ENCODE data around the gene BRD7. TPM values are rescaled to one million over a fixed set of nuclear protein-coding genes. Genes with fewer than 3 reads are reported as not detected.
"Not testable (repeated sequence)": the region's sequence is repeated elsewhere in the genome, so short reads cannot be mapped to it uniquely, and the experiment has no call there.

The BRD7 gene
- total RNA-seq, 1 donor from 2014 or later, result 88.8 TPM

DNA sequence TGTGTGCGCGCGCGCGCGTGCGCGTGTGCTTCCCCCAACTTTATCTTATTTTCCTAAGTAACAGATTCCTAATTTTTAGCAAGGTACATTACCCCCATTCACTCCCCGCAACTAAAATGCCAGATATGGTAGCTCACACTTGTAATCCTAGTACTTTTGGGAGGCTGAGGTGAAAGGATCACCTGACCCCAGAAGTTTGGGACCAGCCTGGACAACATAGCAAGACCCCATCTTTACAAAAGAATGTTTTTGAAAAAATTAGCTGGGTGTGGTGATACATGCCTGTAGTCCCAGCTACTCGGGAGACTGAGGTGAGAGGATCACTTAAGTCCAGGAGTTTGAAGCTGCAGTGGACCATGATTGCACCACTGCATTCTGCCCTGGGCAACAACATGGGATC lies 5.1 kb downstream of the BRD7 start:
- intact Hi-C loops (cut with micrococcal nuclease), result no loop called here
- Mint-ChIP-seq H3K4me1 (ENCODE audit: low read depth) (peaks cover 72% of the 10 kb centered on the region), H3K36me3 (ENCODE audit: low read depth) (peaks cover 52% of the 10 kb centered on the region), H3K27ac (no peak overlapping the region), H3K9me3 (no peaks in the 10 kb centered on the region), H3K4me3 (no peak overlapping the region), H3K27me3 (ENCODE audit: insufficient read depth) (no peaks in the 10 kb centered on the region)
- DNase-seq (ENCODE audit: low spot score), result no peak

DNA sequence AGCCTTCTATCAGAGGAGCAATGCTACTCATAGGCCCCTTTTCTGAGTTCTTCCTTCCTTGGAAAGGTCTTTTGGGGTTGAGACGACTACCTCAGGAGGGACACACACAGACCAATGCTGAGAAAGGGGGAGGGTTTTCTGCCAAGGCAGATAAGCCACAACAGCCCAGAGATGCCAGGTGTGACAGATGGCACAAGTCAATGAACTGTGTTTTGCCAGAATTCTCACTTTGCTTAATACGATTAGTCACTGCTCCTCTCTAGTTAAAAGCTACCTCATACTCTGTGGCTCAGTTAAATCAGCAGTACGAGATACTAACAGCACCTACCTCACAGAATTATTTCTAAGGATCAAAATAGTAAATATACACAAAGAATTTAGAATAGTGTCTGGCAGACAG lies 8.0 kb downstream of the BRD7 start:
- Mint-ChIP-seq H3K4me3 (no peak overlapping the region), H3K27ac (no peak overlapping the region), H3K36me3 (ENCODE audit: low read depth) (peaks cover 44% of the 10 kb centered on the region), H3K4me1 (ENCODE audit: low read depth) (peaks cover 58% of the 10 kb centered on the region), H3K9me3 (no peaks in the 10 kb centered on the region), H3K27me3 (ENCODE audit: insufficient read depth) (no peaks in the 10 kb centered on the region)
- DNase-seq (ENCODE audit: low spot score), result no peak
- intact Hi-C loops (cut with micrococcal nuclease), result no loop called here

DNA sequence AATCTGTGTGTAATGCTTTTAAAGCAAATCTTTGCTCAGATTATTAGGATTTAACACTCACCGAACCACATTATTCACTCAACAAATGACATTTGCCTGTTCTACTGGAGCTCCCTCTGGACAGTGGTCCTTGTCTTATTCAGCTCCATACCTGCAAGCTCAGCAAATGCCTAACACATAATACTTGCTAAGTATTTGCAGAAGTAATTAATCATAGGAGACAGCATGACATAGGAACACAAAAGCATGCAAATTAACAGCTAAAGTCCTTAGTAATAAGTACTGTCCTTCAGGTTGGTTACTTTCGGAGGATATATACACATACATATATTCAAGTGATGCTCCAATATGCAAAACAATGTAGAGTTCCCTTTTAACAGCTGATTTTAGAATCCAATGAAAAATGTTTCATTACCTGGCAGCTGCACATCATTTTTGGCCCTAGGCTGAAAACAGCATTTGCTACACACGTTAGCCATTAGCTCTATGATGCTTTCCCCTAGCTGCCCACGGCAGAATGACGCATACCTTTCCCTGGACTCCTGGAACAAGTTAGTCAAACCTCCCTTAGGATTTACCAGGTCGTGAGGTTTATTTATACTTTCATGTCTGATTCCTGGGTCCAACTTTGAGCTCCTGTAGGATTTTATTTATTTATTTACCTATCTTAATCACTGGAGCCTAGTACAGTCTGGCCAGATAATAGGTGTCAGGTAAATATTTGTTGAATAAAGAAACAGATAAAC lies 8.6 kb downstream of the BRD7 start:
- no peak for DNase-seq (ENCODE audit: low spot score)
- no peaks in the 10 kb centered on the region for H3K27me3 Mint-ChIP-seq (ENCODE audit: insufficient read depth)
- no peak overlapping the region for H3K4me3 Mint-ChIP-seq
- H3K27ac Mint-ChIP-seq, result no peak overlapping the region
- H3K9me3 Mint-ChIP-seq, result no peaks in the 10 kb centered on the region
- peaks cover 42% of the 10 kb centered on the region for H3K36me3 Mint-ChIP-seq (ENCODE audit: low read depth)
- H3K4me1 Mint-ChIP-seq (ENCODE audit: low read depth), result peaks cover 54% of the 10 kb centered on the region
- intact Hi-C loops (cut with micrococcal nuclease), result no loop called here

DNA sequence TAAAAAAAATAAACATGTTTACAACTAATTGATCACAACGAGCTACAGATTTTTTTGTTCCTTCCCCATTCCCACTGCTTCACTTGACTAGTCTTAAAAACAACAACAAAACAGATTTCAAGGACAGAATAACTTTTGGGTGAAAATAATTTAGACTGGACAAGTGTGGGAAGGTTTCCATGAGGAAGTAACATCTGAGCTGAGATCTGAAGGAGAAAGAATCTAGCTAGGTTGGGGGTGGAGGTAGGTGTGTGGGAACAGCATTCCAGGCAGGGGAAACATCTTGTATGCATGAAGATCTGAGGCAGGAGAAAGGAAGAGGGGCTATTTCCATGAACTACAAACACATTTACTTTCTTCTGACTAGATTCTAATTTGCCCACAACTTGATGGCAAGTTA lies 9.2 kb downstream of the BRD7 start:
- Mint-ChIP-seq H3K4me3 (no peak overlapping the region), H3K27me3 (ENCODE audit: insufficient read depth) (no peaks in the 10 kb centered on the region), H3K36me3 (ENCODE audit: low read depth) (peaks cover 45% of the 10 kb centered on the region), H3K27ac (peak overlapping the region; percentile 50), H3K4me1 (ENCODE audit: low read depth) (peaks cover 54% of the 10 kb centered on the region), H3K9me3 (no peaks in the 10 kb centered on the region)
- intact Hi-C loops (cut with micrococcal nuclease), result no loop called here
- no peak for DNase-seq (ENCODE audit: low spot score)

DNA sequence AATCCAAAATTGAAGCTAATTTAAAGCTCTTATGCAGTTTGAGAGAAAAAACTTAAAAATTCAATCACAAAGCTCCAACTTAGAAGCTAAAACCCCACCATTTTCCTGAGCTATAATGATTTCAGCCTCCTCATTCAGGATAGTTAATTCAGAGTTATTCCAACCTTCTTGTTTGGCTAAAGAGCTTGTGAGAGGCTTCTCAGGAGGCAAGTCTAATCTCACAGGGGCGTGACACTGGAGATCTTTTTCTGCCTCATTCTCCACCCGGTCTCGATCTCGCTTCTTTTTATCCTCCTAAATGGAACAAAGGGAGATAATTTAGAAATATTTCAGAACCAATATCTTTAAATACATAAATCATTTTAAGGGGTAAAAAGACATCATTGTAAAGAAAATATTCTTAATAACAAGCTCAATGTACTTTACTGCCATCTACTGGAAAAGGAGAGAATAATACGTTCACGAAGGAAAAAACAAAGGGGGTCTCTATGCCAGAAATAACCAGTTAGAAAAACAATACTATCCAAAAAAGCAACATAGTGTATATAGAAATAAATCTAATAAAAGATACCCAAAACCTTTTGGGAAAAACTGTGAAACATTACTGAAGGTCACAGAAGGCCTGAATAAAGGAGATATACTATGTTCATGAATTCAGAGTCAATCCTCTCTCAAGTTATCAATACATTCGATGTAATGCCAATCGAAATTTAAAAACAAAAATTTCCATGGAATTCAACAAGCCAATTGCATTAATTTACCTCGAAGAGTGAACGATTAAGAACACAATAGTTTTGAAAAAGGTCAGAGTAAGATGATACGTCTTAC lies 13.9 kb downstream of the BRD7 start:
- Mint-ChIP-seq H3K4me1 (ENCODE audit: low read depth) (peaks cover 29% of the 10 kb centered on the region), H3K36me3 (ENCODE audit: low read depth) (peaks cover 38% of the 10 kb centered on the region), H3K4me3 (no peak overlapping the region), H3K27ac (no peak overlapping the region), H3K27me3 (ENCODE audit: insufficient read depth) (no peaks in the 10 kb centered on the region), H3K9me3 (no peaks in the 10 kb centered on the region)
- intact Hi-C loops (cut with micrococcal nuclease), result loop anchor here (1.0 to 2.0 kb wide), 3 partner anchors 16 to 141 kb away; no protein-coding TSS in a partner anchor
- no peak for DNase-seq (ENCODE audit: low spot score)

DNA sequence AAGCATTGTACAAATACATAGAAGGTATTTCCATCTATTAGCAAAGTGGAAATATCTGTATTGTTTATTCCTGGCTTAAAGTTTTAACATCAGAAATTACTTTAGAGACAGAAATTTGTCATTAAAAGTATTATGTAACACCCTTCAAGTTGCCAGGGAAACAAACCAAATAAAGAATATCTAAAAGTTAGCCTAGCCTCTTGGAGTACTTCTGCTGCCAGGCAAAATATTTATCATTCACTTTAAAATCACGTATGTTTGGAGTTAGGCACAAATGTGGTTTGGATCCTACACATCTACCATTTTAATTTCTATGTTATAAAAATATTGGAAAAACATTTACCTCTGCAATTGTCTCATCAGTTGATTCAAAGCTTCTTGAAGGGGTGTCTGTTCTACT lies 14.7 kb downstream of the BRD7 start:
- no peak for DNase-seq (ENCODE audit: low spot score)
- no peaks in the 10 kb centered on the region for H3K27me3 Mint-ChIP-seq (ENCODE audit: insufficient read depth)
- intact Hi-C loops (cut with micrococcal nuclease), result loop anchor here (2.0 kb wide), 1 partner anchor 15 kb away; no protein-coding TSS in a partner anchor
- H3K9me3 Mint-ChIP-seq, result peaks cover 5% of the 10 kb centered on the region
- H3K4me1 Mint-ChIP-seq (ENCODE audit: low read depth), result peaks cover 22% of the 10 kb centered on the region
- H3K27ac Mint-ChIP-seq, result no peak overlapping the region
- no peak overlapping the region for H3K4me3 Mint-ChIP-seq
- H3K36me3 Mint-ChIP-seq (ENCODE audit: low read depth), result peaks cover 41% of the 10 kb centered on the region

DNA sequence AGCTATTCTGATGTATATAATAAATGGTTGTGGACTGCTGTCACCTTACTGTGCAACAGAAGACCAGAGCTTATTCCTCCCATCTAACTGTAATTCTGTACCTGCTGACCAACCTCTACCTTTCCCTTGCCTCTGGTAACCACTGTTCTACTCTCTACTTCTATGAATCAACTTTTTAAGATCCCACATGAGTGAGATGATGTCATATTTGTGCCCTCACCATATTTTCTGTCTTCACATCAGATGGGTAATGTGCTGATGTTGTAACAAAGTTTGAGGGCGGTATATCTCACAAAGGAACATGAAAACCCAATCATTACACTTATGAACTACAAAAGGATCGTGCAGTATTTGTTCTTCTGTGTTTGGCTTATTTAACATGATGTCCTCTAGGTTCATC lies 16.8 kb downstream of the BRD7 start:
- no peak overlapping the region for H3K4me3 Mint-ChIP-seq
- peaks cover 17% of the 10 kb centered on the region for H3K4me1 Mint-ChIP-seq (ENCODE audit: low read depth)
- intact Hi-C loops (cut with micrococcal nuclease), result no loop called here
- H3K9me3 Mint-ChIP-seq, result peaks cover 8% of the 10 kb centered on the region
- peaks cover 52% of the 10 kb centered on the region for H3K36me3 Mint-ChIP-seq (ENCODE audit: low read depth)
- H3K27me3 Mint-ChIP-seq (ENCODE audit: insufficient read depth), result no peaks in the 10 kb centered on the region
- no peak for DNase-seq (ENCODE audit: low spot score)
- no peak overlapping the region for H3K27ac Mint-ChIP-seq

DNA sequence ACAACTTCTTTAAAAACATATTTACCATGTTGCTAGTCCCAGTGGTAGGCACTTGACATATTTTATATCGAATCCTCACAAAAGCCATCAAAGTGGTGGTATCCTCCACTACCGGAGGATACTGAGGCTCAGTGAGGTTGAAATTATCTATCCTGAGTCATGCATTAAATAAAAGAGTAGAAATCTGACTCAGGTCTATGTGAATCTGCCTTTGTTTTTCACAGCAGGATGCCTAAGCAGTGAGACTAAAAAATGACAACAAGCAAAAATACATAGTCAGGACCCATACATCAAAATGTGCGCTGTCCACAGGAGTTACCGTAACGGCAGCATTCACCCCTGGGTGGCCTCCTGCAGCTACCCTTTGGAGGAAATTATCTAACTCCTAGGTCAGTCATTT lies 17.7 kb downstream of the BRD7 start:
- DNase-seq (ENCODE audit: low spot score), result no peak
- Mint-ChIP-seq H3K27ac (no peak overlapping the region), H3K27me3 (ENCODE audit: insufficient read depth) (no peaks in the 10 kb centered on the region), H3K9me3 (peaks cover 8% of the 10 kb centered on the region), H3K36me3 (ENCODE audit: low read depth) (peaks cover 56% of the 10 kb centered on the region), H3K4me3 (no peak overlapping the region), H3K4me1 (ENCODE audit: low read depth) (peaks cover 14% of the 10 kb centered on the region)
- intact Hi-C loops (cut with micrococcal nuclease), result no loop called here

DNA sequence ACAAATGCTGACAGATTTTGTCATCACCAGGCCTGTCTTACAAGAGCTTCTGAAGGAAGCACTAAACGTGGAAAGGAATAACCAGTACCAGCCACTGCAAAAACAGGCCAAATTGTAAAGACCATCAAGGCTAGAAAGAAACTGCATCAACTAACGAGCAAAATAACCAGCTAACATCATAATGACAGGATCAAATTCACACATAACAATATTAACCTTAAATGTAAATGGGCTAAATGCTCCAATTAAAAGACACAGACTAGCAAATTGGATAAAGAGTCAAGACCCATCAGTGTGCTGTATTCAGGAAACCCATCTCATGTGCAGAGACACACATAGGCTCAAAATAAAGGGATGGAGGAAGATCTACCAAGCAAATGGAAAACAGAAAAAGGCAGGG lies 23.6 kb downstream of the BRD7 start:
- H3K4me3 Mint-ChIP-seq; H3K27me3 Mint-ChIP-seq (ENCODE audit: insufficient read depth); intact Hi-C loops (cut with micrococcal nuclease); DNase-seq (ENCODE audit: low spot score); H3K4me1 Mint-ChIP-seq (ENCODE audit: low read depth); H3K27ac Mint-ChIP-seq; H3K9me3 Mint-ChIP-seq: not testable (repeated sequence)
- H3K36me3 Mint-ChIP-seq (ENCODE audit: low read depth), result peaks cover 60% of the 10 kb centered on the region

DNA sequence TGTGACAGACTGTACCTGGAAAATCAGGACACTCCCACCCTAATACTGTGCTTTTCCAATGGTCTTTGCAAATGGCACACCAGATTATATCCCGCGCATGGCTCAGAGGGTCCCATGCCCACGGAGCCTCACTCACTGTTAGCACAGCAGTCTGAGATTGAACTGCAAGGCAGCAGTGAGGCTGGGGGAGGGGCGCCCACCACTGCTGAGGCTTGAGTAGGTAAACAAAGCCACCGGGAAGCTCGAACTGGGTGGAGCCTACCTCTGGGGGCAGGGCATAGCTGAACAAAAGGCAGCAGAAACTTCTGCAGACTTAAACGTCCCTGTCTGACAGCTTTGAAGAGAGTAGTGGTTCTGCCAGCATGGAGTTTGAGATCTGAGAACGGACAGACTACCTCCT lies 25.2 kb downstream of the BRD7 start:
- H3K27me3 Mint-ChIP-seq (ENCODE audit: insufficient read depth); DNase-seq (ENCODE audit: low spot score); H3K9me3 Mint-ChIP-seq; H3K27ac Mint-ChIP-seq; intact Hi-C loops (cut with micrococcal nuclease); H3K4me1 Mint-ChIP-seq (ENCODE audit: low read depth); H3K4me3 Mint-ChIP-seq: not testable (repeated sequence)
- peaks cover 50% of the 10 kb centered on the region for H3K36me3 Mint-ChIP-seq (ENCODE audit: low read depth)

DNA sequence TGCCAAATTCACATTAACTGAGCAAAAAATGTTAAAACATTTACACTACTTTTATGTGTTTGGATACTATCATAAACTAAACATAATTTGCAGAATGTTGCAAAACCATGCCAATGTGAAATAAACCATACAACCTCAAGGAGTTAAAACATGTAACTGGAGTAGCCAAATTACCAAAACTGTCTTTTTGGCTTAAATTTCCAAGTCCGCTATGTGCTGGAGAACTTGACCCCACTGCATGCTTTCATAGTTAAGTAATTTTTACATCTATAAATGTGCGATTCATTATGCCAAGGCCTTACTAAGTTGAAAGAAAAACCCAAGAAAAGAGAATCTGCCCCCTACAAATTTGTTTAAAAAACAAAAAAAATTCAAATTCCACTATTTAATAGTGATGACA lies 28.2 kb downstream of the BRD7 start:
- DNase-seq (ENCODE audit: low spot score), result no peak
- intact Hi-C loops (cut with micrococcal nuclease), result no loop called here
- Mint-ChIP-seq H3K27me3 (ENCODE audit: insufficient read depth) (no peaks in the 10 kb centered on the region), H3K36me3 (ENCODE audit: low read depth) (peaks cover 39% of the 10 kb centered on the region), H3K4me3 (no peak overlapping the region), H3K9me3 (no peaks in the 10 kb centered on the region), H3K4me1 (ENCODE audit: low read depth) (peaks cover 25% of the 10 kb centered on the region), H3K27ac (no peak overlapping the region)

DNA sequence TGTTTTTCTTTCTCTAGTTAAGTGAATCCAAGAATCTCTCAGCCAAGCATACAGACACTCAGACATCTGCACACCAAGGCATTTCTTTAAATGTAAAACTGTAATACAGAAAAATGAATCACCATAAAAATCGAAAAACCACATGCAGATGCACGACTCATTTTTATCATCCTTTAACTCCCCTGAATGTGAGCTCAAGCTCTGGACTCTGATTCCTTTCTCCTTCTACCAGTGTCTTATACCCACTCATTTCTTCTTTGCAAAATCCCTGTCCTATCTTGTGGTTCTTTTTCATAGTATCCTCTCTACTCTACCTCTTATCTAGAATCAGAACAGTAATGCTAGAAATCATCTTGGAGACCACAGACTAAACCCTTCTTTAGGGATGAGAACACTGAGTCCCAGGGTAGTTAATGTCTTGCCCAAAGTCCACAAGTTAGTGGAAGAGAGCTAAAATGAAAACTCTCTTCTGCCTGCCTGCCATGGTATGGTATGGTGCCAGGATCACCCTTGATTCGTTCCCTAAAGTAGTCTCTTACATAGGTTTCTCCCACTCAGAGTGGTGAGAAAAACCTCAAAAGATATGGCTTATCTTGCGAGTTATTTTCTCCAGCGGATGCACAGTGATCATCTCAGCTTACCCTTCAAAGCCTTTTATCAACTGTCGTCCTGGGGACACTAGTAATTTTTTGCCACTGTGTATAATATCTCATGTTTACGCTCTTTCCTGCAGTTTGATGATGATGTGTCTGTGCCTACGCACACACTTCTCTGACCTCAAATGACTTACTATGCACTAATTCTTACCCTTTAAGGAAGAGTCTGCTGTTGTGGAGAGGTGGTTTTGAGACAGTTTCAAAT lies 30.2 kb downstream of the BRD7 start:
- Mint-ChIP-seq H3K36me3 (ENCODE audit: low read depth) (peaks cover 40% of the 10 kb centered on the region), H3K4me1 (ENCODE audit: low read depth) (peaks cover 39% of the 10 kb centered on the region), H3K27me3 (ENCODE audit: insufficient read depth) (no peaks in the 10 kb centered on the region), H3K4me3 (peak overlapping the region; percentile 24), H3K9me3 (no peaks in the 10 kb centered on the region), H3K27ac (peak overlapping the region; percentile 45)
- intact Hi-C loops (cut with micrococcal nuclease), result loop anchor here (1.0 to 10.0 kb wide), 7 partner anchors 16 to 429 kb away; partner anchors contain the start of gene CNEP1R1
- no peak for DNase-seq (ENCODE audit: low spot score)

All from activated T-helper 1 cell treated with anti-CD3 and anti-CD28 coated beads, Interleukin-12 subunit alpha, Interleukin-12 subunit beta, Interleukin-2, Interleukin-4 antibody, amounts not matched to agents 30 ng/mL and 10 ng/mL and 1 ng/mL, durations not matched to agents 14 hours and 24 hours and 36 hours (primary cell).